K562 (cell line): ENCODE measurements around the gene PRPSAP2.

ENCODE experiments used
- CBX8 ChIP-seq: fragments of 200-600 bp; sonication (generic); IDR thresholded peaks from 2 replicates; pipeline ENCODE4 v1.6.1; 2012; ENCODE audit warnings: borderline replicate concordance, mixed run types, low read depth, mild to moderate bottlenecking, moderate library complexity, mixed read lengths, low read length, control low read depth, inconsistent platforms; ENCODE audit not compliant: poor library complexity, severe bottlenecking; ENCODE audit errors: extremely low read depth
- CTCF ChIP-seq, 3 experiments: IDR thresholded peaks in 2 of 3; conservative IDR thresholded peaks in 1 of 3; 2 replicates each; pipeline ENCODE4 v1.5.1; 2011 to 2012; ENCODE audit warnings: low read length in 3 of 3, mild to moderate bottlenecking in 3 of 3, control low read depth in 2 of 3, improper control_type of control experiment in 1 of 3, inconsistent platforms in 1 of 3, low read depth in 1 of 3, mixed read lengths in 1 of 3, moderate library complexity in 1 of 3; ENCODE audit not compliant: insufficient read depth in 2 of 3
- EP300 ChIP-seq: IDR thresholded peaks from 2 replicates; pipeline ENCODE4 v1.6.1; 2012; ENCODE audit warnings: low read length, improper control_type of control experiment
- JUN ChIP-seq, 2 experiments: sonication (generic) in 1 of 2; formaldehyde crosslinking in 1 of 2; IDR thresholded peaks; 2 replicates each; pipeline versions ENCODE4 v1.6.1 to v1.8.0; 2012 to 2022; ENCODE audit warnings: borderline replicate concordance in 2 of 2, mild to moderate bottlenecking in 2 of 2, improper control_type of control experiment in 1 of 2, low read depth in 1 of 2, low read length in 1 of 2, missing genetic modification reagents in 1 of 2
- MAFK ChIP-seq: IDR thresholded peaks from 2 replicates; pipeline ENCODE4 v1.6.1; 2011; ENCODE audit warnings: low read length, improper control_type of control experiment
- MEF2A ChIP-seq: IDR thresholded peaks from 2 replicates; pipeline ENCODE4 v1.6.1; 2011; ENCODE audit warnings: low read depth, mild to moderate bottlenecking, low read length, moderate library complexity; ENCODE audit not compliant: control insufficient read depth
- NCOA4 ChIP-seq: fragments of 450-650 bp; IDR thresholded peaks from 2 replicates; pipeline ENCODE4 v1.6.1; 2018; ENCODE audit warnings: mild to moderate bottlenecking; ENCODE audit not compliant: partially characterized antibody
- POLR2AphosphoS5 ChIP-seq: IDR thresholded peaks from 2 replicates; pipeline ENCODE4 v1.6.1; 2011; ENCODE audit warnings: mild to moderate bottlenecking, low read depth, low read length, moderate library complexity; ENCODE audit not compliant: control insufficient read depth, insufficient read depth
- SIRT6 ChIP-seq: IDR thresholded peaks from one replicate; pipeline ENCODE4 v1.6.1; 2012; ENCODE audit warnings: low read depth, mild to moderate bottlenecking, control low read depth, inconsistent platforms, low read length, moderate library complexity
- SMC3 ChIP-seq: conservative IDR thresholded peaks from 2 replicates; pipeline ENCODE4 v1.6.1; 2011; ENCODE audit warnings: low read depth, low read length, improper control_type of control experiment; ENCODE audit not compliant: insufficient read depth
- TSC22D4 ChIP-seq: fragments of 450-650 bp; IDR thresholded peaks from 2 replicates; pipeline ENCODE4 v1.6.1; 2016; ENCODE audit warnings: missing genetic modification characterization, missing biosample characterization, control low read depth
- ZHX1 ChIP-seq: fragments of 150-350 bp; conservative IDR thresholded peaks from 2 replicates; pipeline ENCODE4 v1.6.1; 2014; ENCODE audit warnings: low read length
- ZNF217 ChIP-seq: sonication (generic); formaldehyde crosslinking; IDR thresholded peaks from 2 replicates; pipeline ENCODE4 v1.8.0; 2022; ENCODE audit warnings: mild to moderate bottlenecking, missing genetic modification reagents

- TF ChIP-seq SIRT6 (no peak), TSC22D4 (tag) (no peak), CTCF (IDR thresholded peaks at IDR 0.05 in 2 of 3, conservative IDR thresholded peaks at IDR 0.05 in 1 of 3; ENCODE audit: insufficient read depth in 2 of 3, low read depth in 1 of 3, low read length in 3 of 3) (no peak), MEF2A (no peak), EP300 (no peak), SMC3 (no peak), MAFK (no peak), CBX8 (no peak), ZHX1 (no peak), NCOA4 (no peak), JUN (IDR thresholded peaks at IDR 0.05; ENCODE audit: borderline replicate concordance, low read depth, low read length) (no peak), JUN (CRISPR knock-in tag; IDR thresholded peaks at IDR 0.05; ENCODE audit: borderline replicate concordance) (no peak), ZNF217 (CRISPR knock-in tag) (no peak), POLR2AphosphoS5 (no peak)
These were observed 67.3 kb downstream of the PRPSAP2 start for GRCh38 chr17:18925187-18925586.
